Liver (tissue), 9 donors: Measurements from ENCODE around the gene GPR68. TPM values are rescaled to one million over a fixed set of nuclear protein-coding genes. Genes with fewer than 3 reads are reported as not detected.

Experiments used
- DNase-seq: peaks from one replicate; pipeline ENCODE4 v3.0.0-alpha.2; 2017; ENCODE audit warnings: low spot score
- H3K27ac ChIP-seq, 2 donors: one replicate each; pipeline ENCODE4 v1.7.0; 2013; ENCODE audit warnings: inconsistent platforms in 2 of 2, low read length in 2 of 2, control low read depth in 1 of 2, low read depth in 1 of 2, mild to moderate bottlenecking in 1 of 2
- H3K27me3 ChIP-seq, 4 donors: one replicate each; pipeline versions ENCODE4 v1.6.1 to v1.7.0; 2013; ENCODE audit warnings: low read length in 3 of 4, inconsistent platforms in 1 of 4, mild to moderate bottlenecking in 1 of 4, moderate library complexity in 1 of 4; ENCODE audit not compliant: control insufficient read depth in 4 of 4, insufficient read depth in 4 of 4
- H3K36me3 ChIP-seq, 4 donors: one replicate each; pipeline versions ENCODE4 v1.6.1 to v1.7.0; 2013; ENCODE audit warnings: low read length in 3 of 4, mild to moderate bottlenecking in 3 of 4, low read depth in 1 of 4, moderate library complexity in 1 of 4; ENCODE audit not compliant: control insufficient read depth in 4 of 4, insufficient read depth in 3 of 4
- H3K4me1 ChIP-seq, 4 donors: one replicate each; pipeline versions ENCODE4 v1.6.1 to v1.7.0; 2013; ENCODE audit warnings: low read length in 3 of 4, mild to moderate bottlenecking in 3 of 4, moderate library complexity in 1 of 4; ENCODE audit not compliant: control insufficient read depth in 4 of 4, insufficient read depth in 4 of 4
- H3K4me3 ChIP-seq, 3 donors: one replicate each; pipeline versions ENCODE4 v1.6.1 to v1.7.0; 2013; ENCODE audit warnings: low read length in 3 of 3, control low read depth in 1 of 3, low read depth in 1 of 3, mild to moderate bottlenecking in 1 of 3
- H3K9ac ChIP-seq, 2 donors: one replicate each; pipeline ENCODE4 v1.7.0; 2013; ENCODE audit warnings: low read length in 2 of 2, mild to moderate bottlenecking in 2 of 2, moderate library complexity in 2 of 2, control low read depth in 1 of 2, low read depth in 1 of 2
- H3K9me3 ChIP-seq, 4 donors: one replicate each; pipeline versions ENCODE4 v1.6.1 to v1.7.0; 2013; ENCODE audit warnings: low read length in 3 of 4; ENCODE audit not compliant: control insufficient read depth in 4 of 4
- EGR1 ChIP-seq, 2 donors: IDR thresholded peaks; 2 replicates each; pipeline ENCODE4 v1.6.1; 2016 to 2018; ENCODE audit warnings: antibody characterized with exemption in 2 of 2, low read depth in 2 of 2
- FOXA1 ChIP-seq: IDR thresholded peaks from 2 replicates; pipeline ENCODE4 v1.6.1; 2016; ENCODE audit warnings: antibody characterized with exemption
- FOXA2 ChIP-seq: IDR thresholded peaks from 2 replicates; pipeline ENCODE4 v1.6.1; 2016; ENCODE audit warnings: antibody characterized with exemption
- GABPA ChIP-seq, 2 donors: IDR thresholded peaks in 1 of 2; conservative IDR thresholded peaks in 1 of 2; 2 replicates each; pipeline ENCODE4 v1.6.1; 2016; ENCODE audit warnings: antibody characterized with exemption in 2 of 2, mild to moderate bottlenecking in 1 of 2, moderate library complexity in 1 of 2
- HNF4A ChIP-seq, 2 donors: conservative IDR thresholded peaks; 2 replicates each; pipeline ENCODE4 v1.6.1; 2016; ENCODE audit warnings: antibody characterized with exemption in 2 of 2, mild to moderate bottlenecking in 2 of 2
- HNF4G ChIP-seq: IDR thresholded peaks from 2 replicates; pipeline ENCODE4 v1.6.1; 2016; ENCODE audit warnings: antibody characterized with exemption
- JUND ChIP-seq, 2 donors: IDR thresholded peaks; 2 replicates each; pipeline ENCODE4 v1.6.1; 2016; ENCODE audit warnings: antibody characterized with exemption in 2 of 2
- NR2F2 ChIP-seq: IDR thresholded peaks from 2 replicates; pipeline ENCODE4 v1.6.1; 2016; ENCODE audit warnings: antibody characterized with exemption
- RAD21 ChIP-seq, 2 donors: IDR thresholded peaks; 2 replicates each; pipeline ENCODE4 v1.6.1; 2016; ENCODE audit warnings: antibody characterized with exemption in 2 of 2, mild to moderate bottlenecking in 2 of 2
- RXRA ChIP-seq, 2 donors: IDR thresholded peaks; 2 replicates each; pipeline ENCODE4 v1.6.1; 2017 to 2018; ENCODE audit warnings: antibody characterized with exemption in 2 of 2, mild to moderate bottlenecking in 1 of 2
- SP1 ChIP-seq: IDR thresholded peaks from 2 replicates; pipeline ENCODE4 v1.6.1; 2018; ENCODE audit warnings: antibody characterized with exemption, mild to moderate bottlenecking
- TAF1 ChIP-seq: conservative IDR thresholded peaks from 2 replicates; pipeline ENCODE4 v1.6.1; 2016; ENCODE audit warnings: antibody characterized with exemption, mild to moderate bottlenecking
- YY1 ChIP-seq: IDR thresholded peaks from 2 replicates; pipeline ENCODE4 v1.6.1; 2016; ENCODE audit warnings: antibody characterized with exemption, mild to moderate bottlenecking
- WGBS: extraction: QIAGEN DNeasy Blood & Tissue Kit; methylation state at CpG from one replicate; pipeline ENCODE4 v1.1.7; 2013; 5-methylcytosine and 5-hydroxymethylcytosine counted together
- polyA plus RNA-seq, 2 donors: library from polyadenylated mRNA; stranded (reverse) in 1 of 2; unstranded in 1 of 2; fragments of 200-250 nt in 1 of 2; fragments of >200 nt in 1 of 2; fragmentation: Nextera tagmentation in 1 of 2; extraction: Ambion mirVana in 1 of 2; gene quantifications; one replicate each; pipeline versions ENCODE4 v1.2.1 to v1.2.3, GENCODE V29; 2013 to 2015
- total RNA-seq, 2 donors: library from RNA; depleted of rRNA; stranded (reverse); fragments of >200 nt; gene quantifications; one replicate each; pipeline ENCODE4 v1.2.3, GENCODE V29; 2014
- TF ChIP-seq, protein P1 (sequence below): IDR thresholded peaks from 2 replicates; pipeline ENCODE4 v1.6.1; 2016; ENCODE audit warnings: antibody characterized with exemption, mild to moderate bottlenecking
- TF ChIP-seq, protein P2 (sequence below): IDR thresholded peaks from 2 replicates; pipeline ENCODE4 v1.6.1; 2016; ENCODE audit warnings: antibody characterized with exemption
- TF ChIP-seq, protein P3 (sequence below): IDR thresholded peaks from 2 replicates; pipeline ENCODE4 v1.6.1; 2016; ENCODE audit warnings: antibody characterized with exemption
- TF ChIP-seq, protein P4 (sequence below): fragments of 150-350 bp; IDR thresholded peaks from 2 replicates; pipeline ENCODE4 v1.5.1; 2017; ENCODE audit warnings: improper control_type of control experiment, low read depth, low read length; ENCODE audit not compliant: missing input control
- TF ChIP-seq, protein P5 (sequence below): IDR thresholded peaks from 2 replicates; pipeline ENCODE4 v1.6.1; 2016; ENCODE audit warnings: antibody characterized with exemption
- donor health status: healthy.
- donor health status: healthy.
- donor health status: healthy.
- donor health status: healthy.
- donor health status: healthy.

GPR68 gene
- total and polyA plus RNA-seq, 4 donors: 0.17 to 0.37 (median 0.33) TPM; not detected in 1

DNA sequence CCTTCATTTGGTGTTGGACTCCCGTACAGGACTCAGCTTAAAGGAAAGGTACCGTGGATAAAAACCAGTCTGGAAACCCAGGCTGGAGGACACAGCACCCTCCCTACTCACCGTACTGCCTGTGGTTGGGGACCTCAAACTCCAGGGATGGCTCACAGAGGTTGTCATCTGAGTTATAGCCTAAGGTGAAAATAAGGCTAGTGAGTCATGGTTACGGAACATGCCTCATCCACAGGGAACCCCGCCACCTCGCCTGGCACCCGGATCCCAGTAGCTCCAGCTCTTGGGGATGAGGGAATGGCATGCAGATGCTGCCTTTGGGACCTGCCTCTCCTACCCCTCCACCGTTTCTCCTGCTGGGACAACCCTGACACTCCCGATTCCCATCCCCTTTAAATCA is 36.8 kb upstream of the GPR68 start (continued):
- TF ChIP-seq, protein P1, sequence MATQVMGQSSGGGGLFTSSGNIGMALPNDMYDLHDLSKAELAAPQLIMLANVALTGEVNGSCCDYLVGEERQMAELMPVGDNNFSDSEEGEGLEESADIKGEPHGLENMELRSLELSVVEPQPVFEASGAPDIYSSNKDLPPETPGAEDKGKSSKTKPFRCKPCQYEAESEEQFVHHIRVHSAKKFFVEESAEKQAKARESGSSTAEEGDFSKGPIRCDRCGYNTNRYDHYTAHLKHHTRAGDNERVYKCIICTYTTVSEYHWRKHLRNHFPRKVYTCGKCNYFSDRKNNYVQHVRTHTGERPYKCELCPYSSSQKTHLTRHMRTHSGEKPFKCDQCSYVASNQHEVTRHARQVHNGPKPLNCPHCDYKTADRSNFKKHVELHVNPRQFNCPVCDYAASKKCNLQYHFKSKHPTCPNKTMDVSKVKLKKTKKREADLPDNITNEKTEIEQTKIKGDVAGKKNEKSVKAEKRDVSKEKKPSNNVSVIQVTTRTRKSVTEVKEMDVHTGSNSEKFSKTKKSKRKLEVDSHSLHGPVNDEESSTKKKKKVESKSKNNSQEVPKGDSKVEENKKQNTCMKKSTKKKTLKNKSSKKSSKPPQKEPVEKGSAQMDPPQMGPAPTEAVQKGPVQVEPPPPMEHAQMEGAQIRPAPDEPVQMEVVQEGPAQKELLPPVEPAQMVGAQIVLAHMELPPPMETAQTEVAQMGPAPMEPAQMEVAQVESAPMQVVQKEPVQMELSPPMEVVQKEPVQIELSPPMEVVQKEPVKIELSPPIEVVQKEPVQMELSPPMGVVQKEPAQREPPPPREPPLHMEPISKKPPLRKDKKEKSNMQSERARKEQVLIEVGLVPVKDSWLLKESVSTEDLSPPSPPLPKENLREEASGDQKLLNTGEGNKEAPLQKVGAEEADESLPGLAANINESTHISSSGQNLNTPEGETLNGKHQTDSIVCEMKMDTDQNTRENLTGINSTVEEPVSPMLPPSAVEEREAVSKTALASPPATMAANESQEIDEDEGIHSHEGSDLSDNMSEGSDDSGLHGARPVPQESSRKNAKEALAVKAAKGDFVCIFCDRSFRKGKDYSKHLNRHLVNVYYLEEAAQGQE: no peak

DNA sequence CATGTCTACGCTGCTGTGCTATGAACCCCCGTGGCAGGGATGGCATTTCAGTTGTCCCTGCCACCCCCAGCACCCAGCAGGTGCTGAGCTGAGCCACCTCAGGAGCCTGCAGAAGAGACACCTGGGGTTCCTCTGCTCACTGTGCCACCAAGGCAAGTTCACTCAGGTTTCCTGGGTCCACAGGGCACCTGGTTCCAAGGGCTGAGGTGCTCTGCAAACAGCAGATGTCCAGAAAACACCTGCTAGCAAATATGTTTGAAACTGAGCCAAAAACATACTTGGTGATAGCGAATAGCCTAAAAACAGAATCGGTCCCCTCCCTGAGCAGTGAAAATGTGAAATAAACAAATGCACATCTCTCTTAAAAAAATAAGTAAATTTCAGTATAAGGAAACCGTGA is 35.6 kb upstream of the GPR68 start:
- Histone ChIP-seq H3K36me3 (peaks cover 2 to 39% (median 9%) of the 10 kb centered on the region in 4 donors), H3K4me1 (peaks cover 0 to 3% (median 2%) of the 10 kb centered on the region in 4 donors), H3K27me3 (no peaks in the 10 kb centered on the region), H3K27ac (no peak overlapping the region), H3K9ac (no peak overlapping the region), H3K9me3 (no peaks in the 10 kb centered on the region), H3K4me3 (no peak overlapping the region)
- WGBS: 85% methylated on average over 5 of the region's 5 CpGs
- TF ChIP-seq SP1: no peak
- DNase-seq: no peak

DNA sequence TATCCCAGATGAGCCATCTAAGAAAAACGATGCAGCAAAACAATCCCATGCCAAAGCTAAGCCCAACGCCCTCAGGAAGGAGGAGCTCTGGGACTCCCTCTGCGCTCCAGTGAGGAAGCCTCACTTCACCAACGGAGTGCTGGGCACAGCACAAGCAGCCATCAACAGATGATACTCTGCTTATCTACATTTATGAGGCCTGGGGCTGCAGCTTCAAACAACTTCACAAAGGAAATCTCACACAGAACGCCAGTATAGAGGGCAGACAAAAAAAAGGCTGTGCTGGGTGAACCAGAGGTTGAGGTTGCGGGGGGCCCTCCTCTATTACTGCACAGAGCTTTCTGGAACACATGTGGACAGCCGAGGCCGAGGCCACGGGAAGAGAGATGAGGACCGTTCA is 34.9 kb upstream of the GPR68 start:
- Histone ChIP-seq H3K4me3 (no peak overlapping the region), H3K4me1 (peaks cover 0 to 3% (median 2%) of the 10 kb centered on the region in 4 donors), H3K9ac (no peak overlapping the region), H3K9me3 (no peaks in the 10 kb centered on the region), H3K27me3 (no peaks in the 10 kb centered on the region), H3K27ac (no peak overlapping the region), H3K36me3 (peaks cover 2 to 35% (median 9%) of the 10 kb centered on the region in 4 donors)
- no peak for DNase-seq
- 94% methylated on average over 10 of the region's 10 CpGs for WGBS
- TF ChIP-seq SP1 (no peak), RXRA (IDR thresholded peaks at IDR 0.05) (no peak), HNF4A (conservative IDR thresholded peaks at IDR 0.05) (no peak), NR2F2 (no peak), FOXA1 (no peak), RAD21 (IDR thresholded peaks at IDR 0.05) (no peak), FOXA2 (no peak), YY1 (no peak), GABPA (IDR thresholded peaks at IDR 0.05 in 1 of 2, conservative IDR thresholded peaks at IDR 0.05 in 1 of 2) (no peak), TAF1 (no peak), EGR1 (IDR thresholded peaks at IDR 0.05; ENCODE audit: low read depth in 2 of 2) (no peak), HNF4G (no peak), JUND (IDR thresholded peaks at IDR 0.05) (no peak)
- TF ChIP-seq, protein P2, sequence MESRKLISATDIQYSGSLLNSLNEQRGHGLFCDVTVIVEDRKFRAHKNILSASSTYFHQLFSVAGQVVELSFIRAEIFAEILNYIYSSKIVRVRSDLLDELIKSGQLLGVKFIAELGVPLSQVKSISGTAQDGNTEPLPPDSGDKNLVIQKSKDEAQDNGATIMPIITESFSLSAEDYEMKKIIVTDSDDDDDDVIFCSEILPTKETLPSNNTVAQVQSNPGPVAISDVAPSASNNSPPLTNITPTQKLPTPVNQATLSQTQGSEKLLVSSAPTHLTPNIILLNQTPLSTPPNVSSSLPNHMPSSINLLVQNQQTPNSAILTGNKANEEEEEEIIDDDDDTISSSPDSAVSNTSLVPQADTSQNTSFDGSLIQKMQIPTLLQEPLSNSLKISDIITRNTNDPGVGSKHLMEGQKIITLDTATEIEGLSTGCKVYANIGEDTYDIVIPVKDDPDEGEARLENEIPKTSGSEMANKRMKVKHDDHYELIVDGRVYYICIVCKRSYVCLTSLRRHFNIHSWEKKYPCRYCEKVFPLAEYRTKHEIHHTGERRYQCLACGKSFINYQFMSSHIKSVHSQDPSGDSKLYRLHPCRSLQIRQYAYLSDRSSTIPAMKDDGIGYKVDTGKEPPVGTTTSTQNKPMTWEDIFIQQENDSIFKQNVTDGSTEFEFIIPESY: no peak
- TF ChIP-seq, protein P1: no peak
- TF ChIP-seq, protein P3, sequence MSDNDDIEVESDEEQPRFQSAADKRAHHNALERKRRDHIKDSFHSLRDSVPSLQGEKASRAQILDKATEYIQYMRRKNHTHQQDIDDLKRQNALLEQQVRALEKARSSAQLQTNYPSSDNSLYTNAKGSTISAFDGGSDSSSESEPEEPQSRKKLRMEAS: no peak
- TF ChIP-seq, protein P4, sequence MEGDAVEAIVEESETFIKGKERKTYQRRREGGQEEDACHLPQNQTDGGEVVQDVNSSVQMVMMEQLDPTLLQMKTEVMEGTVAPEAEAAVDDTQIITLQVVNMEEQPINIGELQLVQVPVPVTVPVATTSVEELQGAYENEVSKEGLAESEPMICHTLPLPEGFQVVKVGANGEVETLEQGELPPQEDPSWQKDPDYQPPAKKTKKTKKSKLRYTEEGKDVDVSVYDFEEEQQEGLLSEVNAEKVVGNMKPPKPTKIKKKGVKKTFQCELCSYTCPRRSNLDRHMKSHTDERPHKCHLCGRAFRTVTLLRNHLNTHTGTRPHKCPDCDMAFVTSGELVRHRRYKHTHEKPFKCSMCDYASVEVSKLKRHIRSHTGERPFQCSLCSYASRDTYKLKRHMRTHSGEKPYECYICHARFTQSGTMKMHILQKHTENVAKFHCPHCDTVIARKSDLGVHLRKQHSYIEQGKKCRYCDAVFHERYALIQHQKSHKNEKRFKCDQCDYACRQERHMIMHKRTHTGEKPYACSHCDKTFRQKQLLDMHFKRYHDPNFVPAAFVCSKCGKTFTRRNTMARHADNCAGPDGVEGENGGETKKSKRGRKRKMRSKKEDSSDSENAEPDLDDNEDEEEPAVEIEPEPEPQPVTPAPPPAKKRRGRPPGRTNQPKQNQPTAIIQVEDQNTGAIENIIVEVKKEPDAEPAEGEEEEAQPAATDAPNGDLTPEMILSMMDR: no peak
- TF ChIP-seq, protein P5, sequence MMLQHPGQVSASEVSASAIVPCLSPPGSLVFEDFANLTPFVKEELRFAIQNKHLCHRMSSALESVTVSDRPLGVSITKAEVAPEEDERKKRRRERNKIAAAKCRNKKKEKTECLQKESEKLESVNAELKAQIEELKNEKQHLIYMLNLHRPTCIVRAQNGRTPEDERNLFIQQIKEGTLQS: no peak
